K562 (cell line): ENCODE data around the gene DZIP3. TPM values are rescaled to one million over a fixed set of nuclear protein-coding genes. Genes with fewer than 3 reads are reported as not detected.

ENCODE experiments used
- ATAC-seq: fragments of 200-7000 bp; cut with Tn5 transposase; 3 replicates; pipeline ENCODE4 v1.9.1; 2020; ENCODE audit warnings: moderate library complexity
- BruUV-seq: library from RNA; stranded (reverse); fragments of 400-500 nt; replicated peaks from 2 replicates; lab custom pipeline; 2021; lab: Mats Ljungman, UMichigan
- CTCF ChIA-PET: fragments of 300-600 bp; formaldehyde crosslinking; extraction: SDS; loops from one replicate; lab custom pipeline; 2021; ENCODE audit warnings: low intra/inter-chr PET ratio; lab: Yijun Ruan, JAX
- POLR2A ChIA-PET: fragments of 300-600, 350-650 bp; sonication (Branson Sonifier 250); formaldehyde crosslinking; extraction: SDS; loops from one replicate; lab custom pipeline; 2021; ENCODE audit warnings: antibody characterized with exemption, inconsistent platforms; lab: Yijun Ruan, JAX
- DNase-seq, 4 experiments: peaks; one replicate each; pipeline versions ENCODE4 v3.0.0 to v3.0.0-alpha.2; 2011 to 2018; ENCODE audit warnings: low spot score in 3 of 4, mixed read lengths in 3 of 4; ENCODE audit errors: extremely low read depth in 1 of 4
- FAIRE-seq: peaks from 2 replicates; lab custom pipeline; 2011; peaks lifted over from hg19 to GRCh38; lab: Jason Lieb, UNC
- H2AFZ ChIP-seq: 2 replicates; pipeline ENCODE4 v1.6.0; 2011; ENCODE audit warnings: low read depth, low read length, control low read depth, inconsistent platforms
- H3K27ac ChIP-seq: fragments of 200-600 bp; 3 replicates; pipeline ENCODE4 v1.8.0; 2011; ENCODE audit warnings: low read depth, mild to moderate bottlenecking, control low read depth, inconsistent platforms, low read length, moderate library complexity, mixed read lengths; ENCODE audit errors: extremely low read depth
- H3K27me3 ChIP-seq, 2 experiments: fragments of 300-600 bp in 1 of 2; 2 replicates in 1 of 2; 3 replicates in 1 of 2; pipeline versions ENCODE4 v1.6.0 to v1.8.0; 2011; ENCODE audit warnings: inconsistent platforms in 2 of 2, low read length in 2 of 2, mild to moderate bottlenecking in 1 of 2, mixed read lengths in 1 of 2, moderate library complexity in 1 of 2; ENCODE audit not compliant: control insufficient read depth in 2 of 2, insufficient read depth in 2 of 2
- H3K36me3 ChIP-seq: fragments of 300-600 bp; 3 replicates; pipeline ENCODE4 v1.8.0; 2011; ENCODE audit warnings: mild to moderate bottlenecking, low read length, inconsistent platforms; ENCODE audit not compliant: control insufficient read depth, insufficient read depth
- H3K4me1 ChIP-seq, 2 experiments: fragments of 200-600 bp in 1 of 2; replicated peaks in 1 of 2; 2 replicates in 1 of 2; 3 replicates in 1 of 2; pipeline versions ENCODE4 v1.5.1 to v1.8.0; 2011; ENCODE audit warnings: inconsistent platforms in 2 of 2, low read length in 2 of 2, mild to moderate bottlenecking in 1 of 2, mixed read lengths in 1 of 2, moderate library complexity in 1 of 2; ENCODE audit not compliant: control insufficient read depth in 2 of 2, insufficient read depth in 2 of 2
- H3K4me2 ChIP-seq: 2 replicates; pipeline ENCODE4 v1.6.1; 2011; ENCODE audit warnings: low read length, control low read depth, inconsistent platforms, mixed read lengths; ENCODE audit not compliant: insufficient read depth
- H3K4me3 ChIP-seq: fragments of 200-600 bp; sonication (generic), shearing (Covaris generic); 2 replicates; pipeline ENCODE4 v1.5.1; 2016; ENCODE audit warnings: control low read depth, inconsistent platforms
- H3K79me2 ChIP-seq: fragments of 200-600 bp; 3 replicates; pipeline ENCODE4 v1.8.0; 2011; ENCODE audit warnings: low read length, inconsistent platforms; ENCODE audit not compliant: control insufficient read depth, insufficient read depth
- H3K9ac ChIP-seq, 2 experiments: 2 replicates each; pipeline versions ENCODE4 v1.6.0 to v1.6.1; 2011; ENCODE audit warnings: low read depth in 2 of 2, low read length in 2 of 2, control low read depth in 1 of 2, inconsistent platforms in 1 of 2, mild to moderate bottlenecking in 1 of 2, mixed read lengths in 1 of 2; ENCODE audit not compliant: insufficient read depth in 1 of 2
- H3K9me1 ChIP-seq: one replicate; pipeline ENCODE4 v1.6.0; 2011; ENCODE audit warnings: inconsistent platforms, mild to moderate bottlenecking, low read length, moderate library complexity; ENCODE audit not compliant: control insufficient read depth, insufficient read depth
- H3K9me3 ChIP-seq: replicated peaks from 2 replicates; pipeline ENCODE4 v1.5.1; 2011; ENCODE audit warnings: low read depth, low read length, inconsistent platforms; ENCODE audit not compliant: control insufficient read depth, insufficient read depth
- H4K20me1 ChIP-seq: replicated peaks from 2 replicates; pipeline ENCODE4 v1.6.1; 2011; ENCODE audit warnings: low read length, inconsistent platforms, mixed read lengths; ENCODE audit not compliant: control insufficient read depth, insufficient read depth
- ATF6 ChIP-seq: sonication (generic); formaldehyde crosslinking; IDR thresholded peaks from 2 replicates; pipeline ENCODE4 v1.4.0; 2020; ENCODE audit warnings: mild to moderate bottlenecking, missing genetic modification reagents
- CHCHD3 ChIP-seq: fragments of 250-450 bp; sonication (Bioruptor Pico); IDR thresholded peaks from 2 replicates; pipeline ENCODE4 v2.1.2; 2022; ENCODE audit warnings: mild to moderate bottlenecking
- CHD1 ChIP-seq: fragments of 200-600 bp; sonication (generic); IDR thresholded peaks from one replicate; pipeline ENCODE4 v1.6.1; 2012; ENCODE audit warnings: mild to moderate bottlenecking, moderate library complexity, low read length, inconsistent platforms
- ERF ChIP-seq: fragments of 450-650 bp; formaldehyde crosslinking; IDR thresholded peaks from 2 replicates; pipeline ENCODE4 v1.4.0; 2020; ENCODE audit warnings: mild to moderate bottlenecking, mixed read lengths
- HDAC3 ChIP-seq: fragments of 450-650 bp; IDR thresholded peaks from 2 replicates; pipeline ENCODE4 v1.6.1; 2018; ENCODE audit warnings: borderline replicate concordance, mild to moderate bottlenecking, moderate library complexity; ENCODE audit not compliant: partially characterized antibody
- HMG20A ChIP-seq: fragments of 450-650 bp; formaldehyde crosslinking; conservative IDR thresholded peaks from 2 replicates; pipeline ENCODE4 v1.4.0; 2020; ENCODE audit warnings: mild to moderate bottlenecking, mixed read lengths
- MCM7 ChIP-seq, 2 experiments: fragments of 450-650 bp; IDR thresholded peaks; 2 replicates each; pipeline ENCODE4 v1.6.1; 2016 to 2018
- NCOA1 ChIP-seq: fragments of 450-650 bp; IDR thresholded peaks from 2 replicates; pipeline ENCODE4 v1.6.1; 2016; ENCODE audit warnings: low read depth
- POLR2AphosphoS5 ChIP-seq: IDR thresholded peaks from 2 replicates; pipeline ENCODE4 v1.6.1; 2011; ENCODE audit warnings: mild to moderate bottlenecking, low read depth, low read length, moderate library complexity; ENCODE audit not compliant: control insufficient read depth, insufficient read depth
- WGBS: fragments of 100-300 bp; shearing (Covaris generic); methylation state at CpG from one replicate; pipeline ENCODE4 v1.1.6; 2016; ENCODE audit warnings: low coverage, mixed read lengths; ENCODE audit not compliant: insufficient coverage; ENCODE audit errors: missing lambda C conversion rate; 5-methylcytosine and 5-hydroxymethylcytosine counted together
- in situ Hi-C: fragments of 300-500 bp; cut with MboI; formaldehyde crosslinking; loops from 4 replicates; pipeline ENCODE4 v1.15.0; 2018; ENCODE audit warnings: inconsistent platforms, mixed read lengths
- intact Hi-C: fragments of 100-400 bp; cut with micrococcal nuclease; formaldehyde crosslinking; loops from 2 replicates; pipeline ENCODE4 v1.14.2; 2022
- polyA plus RNA-seq, 8 experiments: library from polyadenylated mRNA; depleted of rRNA in 4 of 8; stranded (reverse) in 5 of 8; unstranded in 3 of 8; fragments of >200 nt; fragmentation: Nextera tagmentation in 2 of 8; fragmentation: Illumina TruSeq in 1 of 8; extraction: Ambion mirVana in 2 of 8; extraction: Trizol in 1 of 8; gene quantifications; 2 replicates each; pipeline versions ENCODE4 v1.2.1 to v1.2.3, GENCODE V29; 2011 to 2014; ENCODE audit warnings: inconsistent platforms in 1 of 8, missing spikeins in 1 of 8
- total RNA-seq, 7 experiments: library from RNA; depleted of rRNA in 6 of 7; stranded (reverse); fragments of >200 nt in 6 of 7; fragmentation: Illumina TruSeq in 2 of 7; extraction: Trizol in 2 of 7; gene quantifications; 2 replicates each; pipeline versions ENCODE4 v1.2.1 to v1.2.3, GENCODE V29; 2011 to 2021; ENCODE audit warnings: low replicate concordance in 1 of 7

The DZIP3 gene
- total and polyA plus RNA-seq, 9 of the 15 experiments (the other 6 are each of a cell fraction or from before 2014, with no cell fraction given): 3.5 to 9.7 (median 5.7) TPM

GRCh38 chr3:108595321-108595720 lies 5.8 kb downstream of the DZIP3 start:
- peaks cover 0 to 17% of the 10 kb centered on the region in 2 experiments; a peak in 2 of 5 replicates for H3K4me1 ChIP-seq
- H3K9ac ChIP-seq: no peak overlapping the region
- in situ Hi-C loops (no loop called here), intact Hi-C loops (no loop called here)
- 56% methylated on average over 2 of the region's 2 CpGs for WGBS
- TF ChIP-seq NCOA1 (no peak), ATF6 (no peak), POLR2AphosphoS5 (no peak), MCM7 (IDR thresholded peaks at IDR 0.05) (no peak), CHD1 (no peak), CHCHD3 (CRISPR knock-in tag) (no peak), HMG20A (no peak), ERF (CRISPR knock-in tag) (no peak), HDAC3 (no peak)
- H2AFZ ChIP-seq: no peak overlapping the region
- no peaks in the 10 kb centered on the region for H3K36me3 ChIP-seq
- CTCF ChIA-PET: no interaction called here
- H3K27me3 ChIP-seq: no peaks in the 10 kb centered on the region
- ATAC-seq: no peak
- DNase-seq: no peak
- no peak overlapping the region for H3K4me3 ChIP-seq
- no peaks in the 10 kb centered on the region for H3K9me1 ChIP-seq
- peaks cover 11% of the 10 kb centered on the region for H3K79me2 ChIP-seq
- no TSS peak for BruUV-seq
- POLR2A ChIA-PET: no interaction called here
- no peak overlapping the region for H3K4me2 ChIP-seq
- no peaks in the 10 kb centered on the region for H3K9me3 ChIP-seq
- H3K27ac ChIP-seq: no peak overlapping the region
- no peak for FAIRE-seq
- no peaks in the 10 kb centered on the region for H4K20me1 ChIP-seq
